Liver (tissue), 9 donors: ENCODE results near the gene CRELD2. TPM values are rescaled to one million over a fixed set of nuclear protein-coding genes. Genes with fewer than 3 reads are reported as not detected.

Experiments
- DNase-seq: peaks from one replicate; pipeline ENCODE4 v3.0.0-alpha.2; 2017; ENCODE audit warnings: low spot score
- H3K27ac ChIP-seq, 2 donors: one replicate each; pipeline ENCODE4 v1.7.0; 2013; ENCODE audit warnings: inconsistent platforms in 2 of 2, low read length in 2 of 2, control low read depth in 1 of 2, low read depth in 1 of 2, mild to moderate bottlenecking in 1 of 2
- H3K27me3 ChIP-seq, 4 donors: one replicate each; pipeline versions ENCODE4 v1.6.1 to v1.7.0; 2013; ENCODE audit warnings: low read length in 3 of 4, inconsistent platforms in 1 of 4, mild to moderate bottlenecking in 1 of 4, moderate library complexity in 1 of 4; ENCODE audit not compliant: control insufficient read depth in 4 of 4, insufficient read depth in 4 of 4
- H3K36me3 ChIP-seq, 4 donors: one replicate each; pipeline versions ENCODE4 v1.6.1 to v1.7.0; 2013; ENCODE audit warnings: low read length in 3 of 4, mild to moderate bottlenecking in 3 of 4, low read depth in 1 of 4, moderate library complexity in 1 of 4; ENCODE audit not compliant: control insufficient read depth in 4 of 4, insufficient read depth in 3 of 4
- H3K4me1 ChIP-seq, 4 donors: one replicate each; pipeline versions ENCODE4 v1.6.1 to v1.7.0; 2013; ENCODE audit warnings: low read length in 3 of 4, mild to moderate bottlenecking in 3 of 4, moderate library complexity in 1 of 4; ENCODE audit not compliant: control insufficient read depth in 4 of 4, insufficient read depth in 4 of 4
- H3K4me3 ChIP-seq, 3 donors: one replicate each; pipeline versions ENCODE4 v1.6.1 to v1.7.0; 2013; ENCODE audit warnings: low read length in 3 of 3, control low read depth in 1 of 3, low read depth in 1 of 3, mild to moderate bottlenecking in 1 of 3
- H3K9ac ChIP-seq, 2 donors: one replicate each; pipeline ENCODE4 v1.7.0; 2013; ENCODE audit warnings: low read length in 2 of 2, mild to moderate bottlenecking in 2 of 2, moderate library complexity in 2 of 2, control low read depth in 1 of 2, low read depth in 1 of 2
- H3K9me3 ChIP-seq, 4 donors: one replicate each; pipeline versions ENCODE4 v1.6.1 to v1.7.0; 2013; ENCODE audit warnings: low read length in 3 of 4; ENCODE audit not compliant: control insufficient read depth in 4 of 4
- EGR1 ChIP-seq, 2 donors: IDR thresholded peaks; 2 replicates each; pipeline ENCODE4 v1.6.1; 2016 to 2018; ENCODE audit warnings: antibody characterized with exemption in 2 of 2, low read depth in 2 of 2
- FOXA1 ChIP-seq: IDR thresholded peaks from 2 replicates; pipeline ENCODE4 v1.6.1; 2016; ENCODE audit warnings: antibody characterized with exemption
- FOXA2 ChIP-seq: IDR thresholded peaks from 2 replicates; pipeline ENCODE4 v1.6.1; 2016; ENCODE audit warnings: antibody characterized with exemption
- GABPA ChIP-seq, 2 donors: IDR thresholded peaks in 1 of 2; conservative IDR thresholded peaks in 1 of 2; 2 replicates each; pipeline ENCODE4 v1.6.1; 2016; ENCODE audit warnings: antibody characterized with exemption in 2 of 2, mild to moderate bottlenecking in 1 of 2, moderate library complexity in 1 of 2
- HNF4A ChIP-seq, 2 donors: conservative IDR thresholded peaks; 2 replicates each; pipeline ENCODE4 v1.6.1; 2016; ENCODE audit warnings: antibody characterized with exemption in 2 of 2, mild to moderate bottlenecking in 2 of 2
- HNF4G ChIP-seq: IDR thresholded peaks from 2 replicates; pipeline ENCODE4 v1.6.1; 2016; ENCODE audit warnings: antibody characterized with exemption
- NR2F2 ChIP-seq: IDR thresholded peaks from 2 replicates; pipeline ENCODE4 v1.6.1; 2016; ENCODE audit warnings: antibody characterized with exemption
- RAD21 ChIP-seq, 2 donors: IDR thresholded peaks; 2 replicates each; pipeline ENCODE4 v1.6.1; 2016; ENCODE audit warnings: antibody characterized with exemption in 2 of 2, mild to moderate bottlenecking in 2 of 2
- RXRA ChIP-seq, 2 donors: IDR thresholded peaks; 2 replicates each; pipeline ENCODE4 v1.6.1; 2017 to 2018; ENCODE audit warnings: antibody characterized with exemption in 2 of 2, mild to moderate bottlenecking in 1 of 2
- SP1 ChIP-seq: IDR thresholded peaks from 2 replicates; pipeline ENCODE4 v1.6.1; 2018; ENCODE audit warnings: antibody characterized with exemption, mild to moderate bottlenecking
- TAF1 ChIP-seq: conservative IDR thresholded peaks from 2 replicates; pipeline ENCODE4 v1.6.1; 2016; ENCODE audit warnings: antibody characterized with exemption, mild to moderate bottlenecking
- YY1 ChIP-seq: IDR thresholded peaks from 2 replicates; pipeline ENCODE4 v1.6.1; 2016; ENCODE audit warnings: antibody characterized with exemption, mild to moderate bottlenecking
- WGBS: extraction: QIAGEN DNeasy Blood & Tissue Kit; methylation state at CpG from one replicate; pipeline ENCODE4 v1.1.7; 2013; 5-methylcytosine and 5-hydroxymethylcytosine counted together
- polyA plus RNA-seq, 2 donors: library from polyadenylated mRNA; stranded (reverse) in 1 of 2; unstranded in 1 of 2; fragments of 200-250 nt in 1 of 2; fragments of >200 nt in 1 of 2; fragmentation: Nextera tagmentation in 1 of 2; extraction: Ambion mirVana in 1 of 2; gene quantifications; one replicate each; pipeline versions ENCODE4 v1.2.1 to v1.2.3, GENCODE V29; 2013 to 2015
- total RNA-seq, 2 donors: library from RNA; depleted of rRNA; stranded (reverse); fragments of >200 nt; gene quantifications; one replicate each; pipeline ENCODE4 v1.2.3, GENCODE V29; 2014
- TF ChIP-seq, protein P1 (sequence below): IDR thresholded peaks from 2 replicates; pipeline ENCODE4 v1.6.1; 2016; ENCODE audit warnings: antibody characterized with exemption
- TF ChIP-seq, protein P2 (sequence below): IDR thresholded peaks from 2 replicates; pipeline ENCODE4 v1.6.1; 2016; ENCODE audit warnings: antibody characterized with exemption
- TF ChIP-seq, protein P3 (sequence below): fragments of 150-350 bp; IDR thresholded peaks from 2 replicates; pipeline ENCODE4 v1.5.1; 2017; ENCODE audit warnings: improper control_type of control experiment, low read depth, low read length; ENCODE audit not compliant: missing input control
- TF ChIP-seq, protein P4 (sequence below): IDR thresholded peaks from 2 replicates; pipeline ENCODE4 v1.6.1; 2016; ENCODE audit warnings: antibody characterized with exemption, mild to moderate bottlenecking
- donor health status: healthy.
- donor health status: healthy.
- donor health status: healthy.
- donor health status: healthy.
- donor health status: healthy.

The CRELD2 gene
- total and polyA plus RNA-seq, 4 donors = 17.2 to 98.1 (median 57.1) TPM

DNA sequence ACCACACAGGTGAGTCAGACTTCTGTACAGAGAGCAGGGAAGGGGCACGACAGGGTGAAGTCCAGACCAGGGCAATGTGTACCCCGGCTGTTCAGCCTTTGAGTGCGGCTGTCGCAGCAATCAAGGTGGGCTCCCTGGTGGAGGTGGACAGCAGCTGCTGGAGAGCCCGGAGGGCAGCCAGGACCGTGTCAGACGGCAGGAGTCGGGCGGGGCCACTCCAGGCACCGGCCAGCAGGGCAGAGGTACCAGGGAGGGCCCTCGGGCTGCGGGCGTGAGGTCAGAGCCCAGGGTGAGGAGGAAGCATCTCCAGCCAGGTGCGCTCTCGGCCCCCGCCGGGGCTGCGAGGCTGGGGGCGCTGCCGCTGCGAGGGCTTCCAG, 41.3 kb downstream of the CRELD2 start:
- TF ChIP-seq SP1 (peak; percentile 54), NR2F2 (no peak), HNF4A (conservative IDR thresholded peaks at IDR 0.05) (peak; percentile 84 to 88), EGR1 (IDR thresholded peaks at IDR 0.05; ENCODE audit: low read depth in 2 of 2) (no peak), YY1 (no peak), HNF4G (peak; percentile 57), RXRA (IDR thresholded peaks at IDR 0.05) (peak in 1 of 2 donors; percentile 69), RAD21 (IDR thresholded peaks at IDR 0.05) (peak in 1 of 2 donors; percentile 14), GABPA (IDR thresholded peaks at IDR 0.05 in 1 of 2, conservative IDR thresholded peaks at IDR 0.05 in 1 of 2) (no peak), TAF1 (no peak)
- TF ChIP-seq, protein P1, sequence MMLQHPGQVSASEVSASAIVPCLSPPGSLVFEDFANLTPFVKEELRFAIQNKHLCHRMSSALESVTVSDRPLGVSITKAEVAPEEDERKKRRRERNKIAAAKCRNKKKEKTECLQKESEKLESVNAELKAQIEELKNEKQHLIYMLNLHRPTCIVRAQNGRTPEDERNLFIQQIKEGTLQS = peak; percentile 60
- TF ChIP-seq, protein P2, sequence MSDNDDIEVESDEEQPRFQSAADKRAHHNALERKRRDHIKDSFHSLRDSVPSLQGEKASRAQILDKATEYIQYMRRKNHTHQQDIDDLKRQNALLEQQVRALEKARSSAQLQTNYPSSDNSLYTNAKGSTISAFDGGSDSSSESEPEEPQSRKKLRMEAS = no peak
- no peaks in the 10 kb centered on the region for H3K27me3 ChIP-seq
- peak overlapping the region; percentile 40 to 95 (median 87) for H3K4me3 ChIP-seq
- peak overlapping the region; percentile 26 to 78 for H3K9ac ChIP-seq
- no peak for DNase-seq
- WGBS = 3% methylated on average over 21 of the region's 21 CpGs
- H3K27ac ChIP-seq = peak overlapping the region; percentile 94 to 99
- H3K36me3 ChIP-seq = peaks cover 0 to 13% (median 3%) of the 10 kb centered on the region in 4 donors
- peaks cover 26 to 61% (median 50%) of the 10 kb centered on the region in 4 donors for H3K4me1 ChIP-seq
- H3K9me3 ChIP-seq = no peaks in the 10 kb centered on the region

DNA sequence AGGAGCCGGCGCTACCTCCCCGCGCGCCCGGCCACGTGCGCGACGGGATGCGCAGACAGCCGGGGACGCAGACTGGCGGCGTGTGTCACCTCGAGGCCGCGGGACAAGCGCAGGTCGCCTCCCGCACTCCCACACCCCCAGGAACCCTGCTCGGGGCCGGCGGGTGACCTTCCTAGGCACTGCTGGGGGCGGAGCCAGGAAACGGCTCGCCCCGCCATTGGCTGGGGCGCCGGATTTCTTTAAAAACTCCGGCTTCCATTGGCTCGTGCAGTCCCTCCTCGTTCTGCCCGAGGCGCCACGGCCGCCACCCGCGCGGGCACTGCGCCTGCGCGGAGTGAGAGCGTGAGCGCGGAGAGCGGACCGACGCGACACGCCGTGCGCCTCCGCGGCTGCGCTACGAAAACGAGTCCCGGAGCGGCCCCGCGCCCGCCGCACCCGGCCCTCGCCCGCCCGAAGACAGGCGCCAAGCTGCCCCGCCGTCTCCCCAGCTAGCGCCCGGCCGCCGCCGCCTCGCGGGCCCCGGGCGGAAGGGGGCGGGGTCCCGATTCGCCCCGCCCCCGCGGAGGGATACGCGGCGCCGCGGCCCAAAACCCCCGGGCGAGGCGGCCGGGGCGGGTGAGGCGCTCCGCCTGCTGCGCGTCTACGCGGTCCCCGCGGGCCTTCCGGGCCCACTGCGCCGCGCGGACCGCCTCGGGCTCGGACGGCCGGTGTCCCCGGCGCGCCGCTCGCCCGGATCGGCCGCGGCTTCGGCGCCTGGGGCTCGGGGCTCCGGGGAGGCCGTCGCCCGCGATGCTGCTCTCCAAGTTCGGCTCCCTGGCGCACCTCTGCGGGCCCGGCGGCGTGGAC, 41.9 kb downstream of the CRELD2 start, which contains the start of gene PIM3:
TSS of gene PIM3 (plus strand) at position 614 of the 846 bp plus-strand sequence. CDS start at position 790, 176 bp downstream.
- H3K9ac ChIP-seq = peak within 1 kb of the TSS; percentile 70 to 80
- WGBS = under 1% methylated on average over 137 of the region's 137 CpGs
- H3K9me3 ChIP-seq = no peaks in the 10 kb centered on the region
- H3K4me3 ChIP-seq = peak within 1 kb of the TSS; percentile 95 to 98 (median 95)
- DNase-seq = peak; percentile 91
- H3K36me3 ChIP-seq = peaks cover 0 to 13% (median 3%) of the 10 kb centered on the region in 4 donors
- no peaks in the 10 kb centered on the region for H3K27me3 ChIP-seq
- H3K27ac ChIP-seq = peak within 1 kb of the TSS; percentile 94 to 99
- H3K4me1 ChIP-seq = peaks cover 25 to 61% (median 50%) of the 10 kb centered on the region in 4 donors
- peak in 1 of 2 donors; percentile 72 for TF ChIP-seq GABPA (IDR thresholded peaks at IDR 0.05 in 1 of 2, conservative IDR thresholded peaks at IDR 0.05 in 1 of 2)
- no peak for TF ChIP-seq RAD21 (IDR thresholded peaks at IDR 0.05)
- TF ChIP-seq FOXA2 = no peak
- TF ChIP-seq TAF1 = no peak
- peak; percentile 53 for TF ChIP-seq SP1
- TF ChIP-seq, protein P3, sequence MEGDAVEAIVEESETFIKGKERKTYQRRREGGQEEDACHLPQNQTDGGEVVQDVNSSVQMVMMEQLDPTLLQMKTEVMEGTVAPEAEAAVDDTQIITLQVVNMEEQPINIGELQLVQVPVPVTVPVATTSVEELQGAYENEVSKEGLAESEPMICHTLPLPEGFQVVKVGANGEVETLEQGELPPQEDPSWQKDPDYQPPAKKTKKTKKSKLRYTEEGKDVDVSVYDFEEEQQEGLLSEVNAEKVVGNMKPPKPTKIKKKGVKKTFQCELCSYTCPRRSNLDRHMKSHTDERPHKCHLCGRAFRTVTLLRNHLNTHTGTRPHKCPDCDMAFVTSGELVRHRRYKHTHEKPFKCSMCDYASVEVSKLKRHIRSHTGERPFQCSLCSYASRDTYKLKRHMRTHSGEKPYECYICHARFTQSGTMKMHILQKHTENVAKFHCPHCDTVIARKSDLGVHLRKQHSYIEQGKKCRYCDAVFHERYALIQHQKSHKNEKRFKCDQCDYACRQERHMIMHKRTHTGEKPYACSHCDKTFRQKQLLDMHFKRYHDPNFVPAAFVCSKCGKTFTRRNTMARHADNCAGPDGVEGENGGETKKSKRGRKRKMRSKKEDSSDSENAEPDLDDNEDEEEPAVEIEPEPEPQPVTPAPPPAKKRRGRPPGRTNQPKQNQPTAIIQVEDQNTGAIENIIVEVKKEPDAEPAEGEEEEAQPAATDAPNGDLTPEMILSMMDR = no peak
- no peak for TF ChIP-seq FOXA1
- peak; percentile 71 for TF ChIP-seq YY1
- TF ChIP-seq NR2F2 = no peak
- TF ChIP-seq, protein P4, sequence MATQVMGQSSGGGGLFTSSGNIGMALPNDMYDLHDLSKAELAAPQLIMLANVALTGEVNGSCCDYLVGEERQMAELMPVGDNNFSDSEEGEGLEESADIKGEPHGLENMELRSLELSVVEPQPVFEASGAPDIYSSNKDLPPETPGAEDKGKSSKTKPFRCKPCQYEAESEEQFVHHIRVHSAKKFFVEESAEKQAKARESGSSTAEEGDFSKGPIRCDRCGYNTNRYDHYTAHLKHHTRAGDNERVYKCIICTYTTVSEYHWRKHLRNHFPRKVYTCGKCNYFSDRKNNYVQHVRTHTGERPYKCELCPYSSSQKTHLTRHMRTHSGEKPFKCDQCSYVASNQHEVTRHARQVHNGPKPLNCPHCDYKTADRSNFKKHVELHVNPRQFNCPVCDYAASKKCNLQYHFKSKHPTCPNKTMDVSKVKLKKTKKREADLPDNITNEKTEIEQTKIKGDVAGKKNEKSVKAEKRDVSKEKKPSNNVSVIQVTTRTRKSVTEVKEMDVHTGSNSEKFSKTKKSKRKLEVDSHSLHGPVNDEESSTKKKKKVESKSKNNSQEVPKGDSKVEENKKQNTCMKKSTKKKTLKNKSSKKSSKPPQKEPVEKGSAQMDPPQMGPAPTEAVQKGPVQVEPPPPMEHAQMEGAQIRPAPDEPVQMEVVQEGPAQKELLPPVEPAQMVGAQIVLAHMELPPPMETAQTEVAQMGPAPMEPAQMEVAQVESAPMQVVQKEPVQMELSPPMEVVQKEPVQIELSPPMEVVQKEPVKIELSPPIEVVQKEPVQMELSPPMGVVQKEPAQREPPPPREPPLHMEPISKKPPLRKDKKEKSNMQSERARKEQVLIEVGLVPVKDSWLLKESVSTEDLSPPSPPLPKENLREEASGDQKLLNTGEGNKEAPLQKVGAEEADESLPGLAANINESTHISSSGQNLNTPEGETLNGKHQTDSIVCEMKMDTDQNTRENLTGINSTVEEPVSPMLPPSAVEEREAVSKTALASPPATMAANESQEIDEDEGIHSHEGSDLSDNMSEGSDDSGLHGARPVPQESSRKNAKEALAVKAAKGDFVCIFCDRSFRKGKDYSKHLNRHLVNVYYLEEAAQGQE = no peak
- TF ChIP-seq RXRA (IDR thresholded peaks at IDR 0.05) = peak; percentile 38 to 39
